ENCODE data around the gene EPG5.
"Not testable (repeated sequence)": the region's sequence is repeated elsewhere in the genome, so short reads cannot be mapped to it uniquely, and the experiment has no call there.

EPG5 gene

DNA sequence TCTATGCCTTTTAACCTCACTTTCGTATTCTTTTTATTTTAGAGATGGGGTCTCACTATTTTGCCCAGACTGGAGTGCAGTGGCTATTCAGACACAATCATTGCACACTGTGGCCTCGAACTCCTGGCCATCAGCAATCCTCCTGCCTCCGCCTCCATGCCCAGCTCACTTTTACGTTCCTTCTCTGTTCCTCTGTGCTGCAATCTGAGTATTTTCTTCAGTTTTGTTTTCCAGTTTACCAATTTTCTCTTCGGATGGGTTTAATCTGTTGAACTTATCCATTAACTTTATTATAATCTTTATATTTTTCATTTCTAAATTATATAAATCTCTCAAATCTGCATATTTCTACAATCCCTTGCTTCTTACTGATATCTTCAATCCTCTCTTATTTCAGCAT is 103.0 kb downstream of the EPG5 start:
- DNase-seq (ENCODE audit: low spot score), result no peak

DNA sequence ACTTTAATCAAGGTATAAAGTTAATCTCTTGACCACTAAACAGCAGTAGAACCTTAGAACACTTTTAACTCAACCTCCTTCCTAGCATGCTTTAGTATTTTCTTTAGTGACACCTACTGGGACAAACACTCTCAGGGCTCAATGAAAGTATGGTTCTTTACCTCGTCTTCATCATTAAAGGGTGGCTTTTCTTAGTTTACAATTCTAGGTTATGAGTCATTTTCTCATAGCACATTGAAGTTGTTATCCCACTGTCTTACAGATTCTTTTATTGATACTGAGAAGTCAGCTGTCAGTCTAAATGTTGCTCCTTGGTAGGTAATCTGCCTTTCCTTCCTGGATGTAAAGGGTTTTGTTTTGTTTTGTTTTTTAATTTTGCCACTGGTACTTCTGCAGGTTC is 103.7 kb downstream of the EPG5 start:
- no peak for DNase-seq (ENCODE audit: low spot score)

DNA sequence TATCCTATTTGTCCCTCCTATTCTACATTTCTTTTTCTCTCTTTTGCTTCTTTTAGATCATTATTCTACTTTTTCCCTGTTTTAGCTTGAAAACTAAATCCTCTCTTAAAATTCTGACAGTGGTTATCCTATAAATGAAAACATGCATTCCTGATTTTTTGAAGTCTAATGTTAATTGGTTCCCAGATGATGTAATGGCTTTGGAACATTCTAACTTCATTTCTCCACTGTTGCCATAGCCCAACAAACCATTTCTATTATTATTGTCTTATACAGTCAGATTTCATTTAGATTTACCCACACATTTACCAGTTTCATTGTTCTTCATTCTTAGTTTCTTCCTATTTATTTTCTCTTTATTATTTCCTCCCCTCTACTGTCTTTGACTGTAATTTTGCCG is 105.2 kb downstream of the EPG5 start:
- no peak for DNase-seq (ENCODE audit: low spot score)

DNA sequence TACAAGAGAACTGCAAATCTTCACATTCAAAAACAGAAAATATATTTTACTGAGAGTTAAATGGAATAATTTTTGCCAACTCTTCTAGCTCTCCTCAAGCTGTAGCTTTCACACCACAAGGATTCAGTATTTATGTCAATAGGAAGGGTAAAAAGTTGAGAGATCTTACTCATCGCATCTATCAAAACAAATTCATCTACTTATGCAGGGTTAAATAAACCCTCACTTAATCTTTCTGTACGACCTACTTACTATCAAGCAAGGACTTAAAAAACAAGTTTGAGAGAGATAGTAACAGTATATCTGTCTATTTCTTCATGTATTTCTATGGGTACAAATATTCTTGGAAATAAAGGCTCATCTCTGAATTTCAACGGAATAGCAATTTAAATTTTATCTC is 106.2 kb downstream of the EPG5 start:
- DNase-seq (ENCODE audit: low spot score), result no peak

DNA sequence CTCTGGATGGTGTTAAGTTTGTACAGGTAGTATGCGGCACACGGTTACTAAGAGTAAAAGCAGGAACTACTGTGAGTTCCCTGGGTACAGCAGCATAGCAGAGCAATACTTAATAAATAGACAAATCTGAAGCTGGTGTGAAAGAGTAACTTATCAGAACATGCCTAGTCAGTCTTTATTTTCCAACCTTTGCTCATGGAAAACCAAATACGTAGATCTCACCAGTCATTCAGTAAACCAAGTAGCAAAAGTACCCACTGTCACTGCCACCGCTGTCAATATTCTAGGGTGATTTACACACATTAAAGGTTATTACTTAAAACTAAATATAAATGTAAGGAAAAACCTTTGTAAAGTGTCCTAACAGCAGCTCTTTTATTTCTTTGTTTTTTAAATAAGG is 106.6 kb downstream of the EPG5 start:
- DNase-seq (ENCODE audit: low spot score), result no peak

DNA sequence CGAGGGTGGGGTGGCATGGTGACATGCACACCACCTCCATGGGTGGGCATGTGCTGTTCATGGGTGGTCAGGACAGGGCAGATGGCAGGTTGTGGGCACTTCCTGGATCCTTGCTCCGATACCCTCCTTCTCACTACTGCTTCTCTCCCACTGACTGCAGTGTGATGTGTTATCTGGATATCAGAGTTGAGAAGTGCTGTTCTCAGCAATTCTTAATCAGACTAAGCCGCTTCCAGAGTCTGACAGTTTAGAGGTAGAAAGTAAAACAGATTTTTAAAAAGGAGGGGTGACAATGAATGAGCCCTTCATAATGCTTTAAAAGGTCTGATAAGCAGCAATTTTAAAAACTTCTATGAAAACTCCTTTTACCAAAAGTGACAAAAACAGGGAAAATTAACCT is 107.8 kb downstream of the EPG5 start:
- DNase-seq (ENCODE audit: low spot score), result no peak

DNA sequence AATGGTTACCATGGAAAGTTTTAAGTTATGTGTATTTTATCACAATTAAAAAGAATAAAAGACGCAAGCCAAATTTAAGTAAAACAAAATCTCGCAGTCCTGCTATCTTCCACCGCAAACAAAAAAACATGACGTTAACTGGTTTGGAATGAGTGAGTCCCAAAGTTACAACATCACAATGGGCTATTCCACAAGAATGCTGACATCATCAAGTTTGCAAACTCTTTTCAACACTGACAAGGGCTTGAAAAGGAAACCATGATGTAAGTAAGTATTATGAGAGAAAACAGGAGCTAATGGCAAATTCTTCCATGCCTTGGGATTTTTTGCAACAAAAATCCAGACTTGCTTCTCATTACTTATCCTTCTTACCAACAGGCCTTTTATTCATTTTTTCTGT is 110.6 kb downstream of the EPG5 start:
- no peak for DNase-seq (ENCODE audit: low spot score)

DNA sequence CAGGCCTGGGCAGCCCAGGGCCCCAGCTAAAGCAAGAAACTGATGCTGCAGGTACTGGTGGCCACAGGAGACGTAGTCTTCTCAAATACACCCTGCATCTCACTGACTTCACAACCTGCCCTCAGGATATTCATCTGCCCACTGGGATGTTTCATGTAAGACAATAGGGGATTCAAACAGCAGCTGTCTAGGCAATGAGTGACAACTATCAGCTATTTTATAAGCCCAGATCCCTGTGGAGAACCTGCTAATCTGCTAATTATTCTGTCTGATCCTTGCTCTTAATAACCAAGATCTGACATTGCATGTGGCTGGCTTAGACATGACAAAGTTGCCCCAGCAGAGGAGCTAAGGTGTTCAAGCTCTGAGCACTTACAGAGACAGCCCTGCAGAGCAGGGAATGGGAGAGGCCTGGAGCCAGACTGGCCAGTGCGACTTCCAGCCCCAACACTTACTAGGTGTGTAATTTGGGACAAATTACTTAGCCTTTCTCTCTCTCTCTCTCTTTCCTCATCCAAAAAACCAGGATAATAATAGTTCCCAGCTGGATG is 113.0 kb downstream of the EPG5 start:
- DNase-seq (ENCODE audit: low spot score), result no peak

DNA sequence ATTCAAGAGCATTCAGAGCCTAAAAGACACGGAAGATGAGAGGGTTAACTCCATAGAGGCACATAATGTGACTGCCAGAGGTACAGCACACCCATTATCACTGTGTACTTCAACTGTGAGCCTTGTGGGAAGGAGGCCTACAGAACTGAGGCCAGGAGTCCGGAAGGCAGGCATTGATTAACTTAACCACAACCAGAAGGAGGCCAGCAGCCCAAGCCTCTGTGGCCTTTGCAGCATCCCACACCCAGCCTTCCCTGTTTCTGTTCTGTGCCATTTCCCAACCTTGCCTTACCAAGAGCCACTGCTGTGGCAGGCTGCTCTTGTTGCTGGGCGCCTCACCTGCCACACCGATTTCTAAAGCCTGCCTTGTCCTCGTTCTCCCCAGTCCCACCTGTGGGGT is 114.5 kb downstream of the EPG5 start:
- no peak for DNase-seq (ENCODE audit: low spot score)

DNA sequence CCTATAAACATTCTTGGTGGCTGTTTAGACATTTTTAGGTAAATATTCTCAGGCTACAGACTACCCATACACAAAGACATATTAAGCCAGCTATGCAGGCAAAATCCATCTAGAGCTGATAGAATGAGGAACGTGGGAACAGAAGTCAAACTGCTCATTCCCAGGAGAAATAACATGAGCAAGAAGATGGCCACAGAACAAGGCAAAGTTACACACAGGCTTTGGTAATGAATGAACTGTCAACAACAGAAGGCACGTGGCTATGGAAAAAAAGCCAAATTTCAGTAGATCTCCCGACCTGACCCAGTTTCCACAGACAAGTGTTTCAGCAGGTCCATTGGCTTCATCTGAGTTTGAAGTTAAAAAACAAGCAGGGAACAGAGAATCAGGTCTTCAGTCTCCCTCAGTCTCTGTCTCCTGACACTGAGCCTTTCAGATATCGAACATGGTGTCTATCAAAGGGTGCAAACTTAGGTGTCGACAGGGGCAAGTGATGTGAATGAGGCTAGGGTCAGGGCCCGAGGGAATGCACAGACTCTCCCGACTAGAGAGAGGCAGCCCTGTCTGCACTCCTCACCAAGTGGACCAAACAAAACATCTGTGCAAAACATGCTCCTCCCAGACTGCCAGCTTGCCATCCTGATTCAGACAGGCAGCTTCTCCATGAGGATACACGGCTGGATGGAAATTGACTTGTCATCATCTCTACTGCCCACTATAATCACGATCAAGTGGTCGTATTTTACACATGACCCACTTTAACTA is 115.8 kb downstream of the EPG5 start:
- DNase-seq (ENCODE audit: low spot score), result no peak

DNA sequence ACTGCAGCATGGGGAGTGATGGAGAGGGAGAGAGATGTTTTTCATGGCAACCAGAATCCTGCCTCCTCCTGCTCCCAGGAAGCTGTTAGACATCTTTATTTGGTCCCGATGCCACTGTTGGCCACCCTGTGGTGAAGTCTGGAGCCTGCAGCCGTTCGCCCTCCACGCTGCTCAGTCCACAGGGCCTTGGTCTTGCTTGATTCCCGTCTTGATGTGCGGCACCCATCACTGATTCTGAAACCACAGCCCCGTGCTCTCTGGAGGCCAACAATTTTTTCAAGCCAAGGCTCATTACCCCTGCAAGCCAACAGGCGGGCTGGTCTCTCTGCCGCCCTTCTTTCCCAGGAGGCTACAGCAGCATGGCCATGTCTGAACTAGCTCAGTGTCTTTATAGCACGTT is 117.1 kb downstream of the EPG5 start:
- no peak for DNase-seq (ENCODE audit: low spot score)

DNA sequence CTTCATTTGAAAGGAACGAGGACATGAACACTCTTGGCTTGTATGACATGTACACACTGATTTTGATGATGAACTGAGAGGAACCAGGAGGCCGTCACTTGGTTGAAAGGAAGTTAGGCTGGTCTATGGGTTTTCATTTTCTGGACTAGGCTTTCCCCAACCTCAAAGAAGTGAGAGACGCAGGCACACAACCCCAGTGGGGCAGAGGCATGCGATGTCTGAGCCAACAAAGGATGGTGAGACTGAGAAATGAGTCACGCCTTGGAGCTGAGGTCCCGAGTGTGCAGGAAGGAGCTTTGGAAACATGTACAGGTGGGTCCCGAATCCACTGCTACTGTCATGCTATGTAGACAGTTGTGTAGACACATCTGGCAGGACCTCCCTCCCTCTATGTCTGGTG is 117.6 kb downstream of the EPG5 start:
- DNase-seq (ENCODE audit: low spot score), result no peak

DNA sequence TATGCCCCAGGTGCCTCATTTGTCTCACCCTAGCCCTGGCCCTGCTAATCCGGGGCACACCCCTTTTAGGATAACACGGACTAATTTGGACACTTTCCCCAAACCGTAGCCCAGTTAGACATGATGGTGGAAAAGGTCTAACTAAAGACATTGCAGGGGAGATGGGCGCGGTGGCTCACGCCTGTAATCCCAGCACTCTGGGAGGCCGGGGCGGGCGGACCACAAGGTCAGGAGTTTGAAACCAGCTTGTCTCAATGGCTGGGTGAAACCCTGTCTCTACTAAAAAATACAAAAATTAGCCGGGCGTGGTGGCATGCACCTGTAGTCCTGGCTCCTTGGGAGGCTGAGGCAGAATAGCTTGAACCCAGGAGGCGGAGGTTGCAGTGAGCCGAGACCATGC is 118.5 kb downstream of the EPG5 start:
- DNase-seq (ENCODE audit: low spot score), result not testable (repeated sequence)

DNA sequence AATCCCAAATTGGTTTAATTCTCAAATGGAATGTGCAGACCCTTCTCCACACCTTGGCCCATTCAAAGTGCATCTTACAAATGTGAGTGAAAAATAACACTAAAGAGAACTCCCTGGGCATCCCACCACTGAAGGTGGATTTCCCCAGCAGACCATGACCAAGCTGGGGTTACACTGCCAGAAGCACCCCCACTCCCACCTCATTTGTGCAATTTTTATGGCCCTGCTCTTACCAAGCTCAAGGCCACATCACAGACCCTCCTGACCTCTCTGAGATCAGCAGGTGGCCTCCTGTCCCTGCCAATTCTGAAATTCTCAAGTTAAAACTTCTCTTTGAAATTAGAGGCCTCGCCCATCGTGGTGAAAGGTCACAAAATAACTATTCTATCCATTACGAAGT is 120.0 kb downstream of the EPG5 start:
- no peak for DNase-seq (ENCODE audit: low spot score)

DNA sequence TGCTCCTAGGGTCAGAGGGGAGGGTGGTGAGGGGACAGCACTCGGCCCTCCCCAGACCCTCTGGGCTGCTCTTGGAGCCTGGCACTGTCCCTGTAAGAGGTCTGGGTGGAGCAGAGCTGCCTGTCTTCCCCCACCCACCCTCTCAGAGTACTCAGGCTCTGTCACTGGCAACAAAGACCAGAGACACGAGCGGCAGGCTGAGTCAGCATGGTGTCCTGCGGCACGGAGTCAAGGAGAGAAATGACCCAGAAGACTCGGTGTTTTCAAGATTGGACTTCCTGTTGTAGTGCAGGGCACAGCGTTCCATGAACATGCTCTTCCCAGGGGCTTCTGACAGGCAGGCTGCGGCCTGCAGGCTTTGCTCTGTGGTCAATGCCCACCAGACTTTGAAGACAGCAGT is 121.7 kb downstream of the EPG5 start:
- no peak for DNase-seq (ENCODE audit: low spot score)

DNA sequence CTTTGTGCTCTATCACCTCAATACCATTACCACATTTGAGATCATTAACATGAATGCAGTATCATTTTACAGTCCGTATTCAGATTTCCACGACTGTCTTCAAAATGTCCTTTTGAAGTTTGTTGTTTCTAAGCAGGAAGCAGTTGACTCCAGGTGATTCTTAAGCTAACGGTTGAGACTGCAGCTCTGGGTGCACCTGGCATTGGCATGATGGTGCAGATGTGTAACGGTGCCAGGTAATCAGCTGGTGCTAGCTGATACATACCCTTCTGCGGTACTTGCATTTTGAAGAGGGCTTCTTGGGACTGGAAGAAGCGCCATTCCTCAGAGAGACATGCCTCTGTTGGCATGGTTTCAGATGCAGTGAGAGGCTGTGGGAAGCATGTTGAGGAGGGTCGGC is 122.2 kb downstream of the EPG5 start:
- no peak for DNase-seq (ENCODE audit: low spot score)

DNA sequence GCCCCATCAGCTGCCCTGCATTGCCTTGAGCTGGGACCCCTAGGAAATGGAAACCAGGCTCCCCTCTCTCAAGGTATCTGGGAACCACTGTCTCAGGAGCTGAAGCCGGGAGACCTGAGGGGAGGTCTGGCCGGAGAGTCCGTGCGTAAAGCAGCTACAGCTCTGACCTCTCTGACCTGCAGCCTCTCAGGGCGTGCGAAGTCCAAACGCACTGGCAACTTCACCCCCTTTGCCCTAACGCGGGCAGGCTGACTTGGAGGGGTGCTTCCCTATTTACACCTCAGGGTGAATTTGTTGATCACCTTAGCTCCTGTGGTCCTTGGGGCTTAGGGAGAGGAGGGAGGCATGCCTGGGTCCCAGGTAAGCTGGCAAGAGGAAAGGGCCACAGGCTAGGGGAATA is 124.1 kb downstream of the EPG5 start:
- no peak for DNase-seq (ENCODE audit: low spot score)

DNA sequence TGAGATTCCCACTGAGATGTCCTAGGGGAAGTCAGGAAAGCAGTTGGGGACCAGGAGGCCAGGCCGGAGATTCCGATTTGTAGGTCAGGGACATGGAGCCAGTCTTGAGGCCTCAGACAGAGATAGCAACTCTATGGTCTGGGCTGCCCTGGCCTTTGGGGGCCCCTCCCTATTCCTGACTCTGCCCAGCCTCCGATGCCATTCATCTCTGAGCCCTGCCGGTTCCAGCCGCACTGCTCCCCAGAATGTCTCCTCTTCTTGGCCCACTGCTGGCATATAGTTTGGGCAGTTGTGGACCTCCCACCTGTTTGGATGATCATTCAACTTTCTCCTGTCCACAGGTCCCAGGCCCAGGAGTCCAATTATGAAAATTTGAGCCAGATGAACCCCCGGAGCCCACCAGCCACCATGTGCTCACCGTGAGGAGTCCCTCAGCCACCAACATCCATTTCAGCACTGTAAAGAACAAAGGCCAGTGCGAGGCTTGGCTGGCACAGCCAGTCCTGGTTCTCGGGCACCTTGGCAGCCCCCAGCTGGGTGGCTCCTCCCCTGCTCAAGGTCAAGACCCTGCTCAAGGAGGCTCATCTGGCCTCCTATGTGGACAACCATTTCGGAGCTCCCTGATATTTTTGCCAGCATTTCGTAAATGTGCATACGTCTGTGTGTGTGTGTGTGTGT is 125.2 kb downstream of the EPG5 start:
- no peak for DNase-seq (ENCODE audit: low spot score)

DNA sequence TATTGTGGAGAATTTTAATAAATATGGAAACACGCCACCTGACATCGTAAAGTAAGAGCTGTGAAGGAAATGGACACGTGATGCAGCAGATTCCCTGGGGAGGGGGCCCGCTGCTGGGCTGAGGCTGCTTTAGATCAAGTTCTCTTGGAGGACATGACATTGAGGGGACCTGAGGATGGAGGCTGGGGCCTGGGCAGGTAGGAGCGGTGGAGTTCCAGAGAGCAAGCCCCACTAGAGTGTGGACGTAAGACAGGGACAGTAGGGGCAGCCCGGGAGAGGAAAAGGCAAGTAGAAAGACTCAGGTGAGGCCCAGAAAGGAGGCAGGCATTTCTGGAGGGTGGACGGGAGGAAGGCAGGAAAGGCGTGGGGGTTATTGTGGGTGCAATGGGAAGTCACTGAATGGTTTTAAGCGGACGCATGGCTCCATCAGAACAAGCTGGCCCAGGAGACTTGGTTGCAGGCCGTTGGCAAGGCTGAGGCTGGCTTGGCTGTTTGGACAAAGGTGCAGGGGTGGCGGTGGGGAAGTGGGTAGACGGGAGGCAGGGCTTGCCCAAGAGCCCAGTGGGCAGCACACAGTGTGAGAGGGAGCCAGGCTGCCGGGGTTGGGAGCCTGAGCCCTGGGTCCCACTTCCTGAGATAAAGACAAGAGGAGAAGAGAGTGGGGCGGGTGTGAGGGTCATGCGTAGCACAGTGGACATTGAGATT is 125.9 kb downstream of the EPG5 start:
- no peak for DNase-seq (ENCODE audit: low spot score)

DNA sequence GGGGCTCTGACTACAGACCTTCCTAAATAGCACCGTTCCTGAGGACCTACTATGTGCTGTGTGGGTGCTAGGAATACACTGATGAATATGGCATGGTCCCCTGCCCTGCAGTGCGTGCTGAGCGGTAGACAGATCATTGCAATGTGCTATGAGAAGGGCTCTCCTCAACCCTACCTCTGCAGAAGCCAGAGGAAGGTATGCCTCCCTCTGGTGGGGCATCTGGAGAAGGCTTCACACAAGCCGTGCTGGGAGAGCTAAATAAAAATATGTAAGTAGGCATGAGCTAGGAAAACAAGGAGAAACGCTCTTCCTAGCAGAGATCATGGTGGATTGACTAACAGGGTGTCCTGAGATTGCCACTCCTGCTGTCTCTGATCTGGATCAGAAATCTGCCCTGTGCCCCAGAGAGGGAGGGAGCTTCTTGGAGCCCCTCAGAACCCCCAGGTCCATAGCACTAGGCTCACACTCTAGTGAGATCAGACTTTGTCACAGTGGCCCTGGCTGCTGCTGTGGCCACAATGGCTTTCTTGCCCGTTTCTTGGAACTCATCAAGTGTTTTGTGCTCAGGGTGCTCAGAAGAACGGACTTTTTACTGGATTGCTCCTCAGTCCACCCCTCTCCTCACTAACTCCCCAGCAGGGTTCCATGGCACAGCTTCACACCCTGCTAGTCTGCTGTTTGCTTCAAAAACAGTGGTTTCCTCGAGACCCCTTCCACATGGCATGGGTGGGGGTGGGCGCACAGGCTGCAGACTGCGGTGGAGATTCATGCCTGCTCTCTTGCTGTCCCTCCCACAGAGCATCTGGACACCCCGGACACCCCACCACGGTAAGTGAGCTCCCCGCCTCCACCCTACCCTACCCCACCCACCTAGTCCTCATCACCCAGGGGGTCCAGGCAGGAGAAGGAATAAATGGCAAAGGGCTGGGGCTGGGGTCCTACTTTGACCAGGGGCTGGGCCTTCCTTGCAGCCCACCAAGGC is 127.4 kb downstream of the EPG5 start:
- DNase-seq (ENCODE audit: low spot score), result no peak

DNA sequence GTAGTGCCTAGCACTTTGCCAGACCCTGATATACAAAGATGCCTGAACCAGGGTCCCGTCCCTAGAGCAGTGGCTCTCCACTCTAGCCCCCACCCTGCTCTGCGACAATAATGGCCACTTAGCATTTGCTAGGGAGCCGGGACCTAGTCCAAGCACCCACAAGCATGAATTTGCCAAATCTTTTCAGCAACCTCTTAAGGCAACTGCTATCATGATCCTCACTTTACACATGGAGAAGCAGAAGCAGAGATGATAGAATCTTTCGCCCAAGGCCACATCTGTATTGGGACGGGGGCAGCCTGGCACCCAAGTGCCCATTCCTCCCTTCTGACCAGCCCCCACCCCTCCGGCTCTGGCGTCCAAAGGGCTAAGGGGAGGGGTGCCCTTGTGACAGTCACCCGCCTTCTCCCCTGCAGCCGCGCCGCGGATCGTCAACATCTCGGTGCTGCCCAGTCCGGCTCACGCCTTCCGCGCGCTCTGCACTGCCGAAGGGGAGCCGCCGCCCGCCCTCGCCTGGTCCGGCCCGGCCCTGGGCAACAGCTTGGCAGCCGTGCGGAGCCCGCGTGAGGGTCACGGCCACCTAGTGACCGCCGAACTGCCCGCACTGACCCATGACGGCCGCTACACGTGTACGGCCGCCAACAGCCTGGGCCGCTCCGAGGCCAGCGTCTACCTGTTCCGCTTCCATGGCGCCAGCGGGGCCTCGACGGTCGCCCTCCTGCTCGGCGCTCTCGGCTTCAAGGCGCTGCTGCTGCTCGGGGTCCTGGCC is 128.6 kb downstream of the EPG5 start:
- DNase-seq (ENCODE audit: low spot score), result no peak
